Right atrium auricular region (tissue), 2 donors: ENCODE measurements around the gene RUNX2. TPM values are rescaled to one million over a fixed set of nuclear protein-coding genes. Genes with fewer than 3 reads are reported as not detected.

Experiments
- DNase-seq: peaks from one replicate; pipeline ENCODE4 v3.0.0-alpha.2; 2019; ENCODE audit warnings: low spot score
- H3K27ac ChIP-seq, 2 donors: fragments of 200-600 bp; sonication (generic); 1 replicate in 1 of 2; 2 replicates in 1 of 2; pipeline ENCODE4 v1.5.1; 2016 to 2019
- H3K27me3 ChIP-seq, 2 donors: fragments of 200-600 bp; sonication (generic); one replicate each; pipeline versions ENCODE4 v1.5.1 to v1.6.0; 2017 to 2019
- H3K36me3 ChIP-seq: fragments of 200-600 bp; sonication (generic); one replicate; pipeline ENCODE4 v1.5.1; 2016
- H3K4me1 ChIP-seq, 2 donors: fragments of 200-600 bp; sonication (generic); one replicate each; pipeline versions ENCODE4 v1.5.1 to v1.6.0; 2017 to 2019
- H3K4me3 ChIP-seq, 2 donors: fragments of 200-600 bp; sonication (generic); 1 replicate in 1 of 2; 2 replicates in 1 of 2; pipeline ENCODE4 v1.5.1; 2017 to 2019; ENCODE audit warnings: mild to moderate bottlenecking in 1 of 2, moderate library complexity in 1 of 2
- H3K9me3 ChIP-seq, 2 donors: fragments of 200-600 bp; sonication (generic); one replicate each; pipeline ENCODE4 v1.5.1; 2019
- total RNA-seq, 2 donors: library from RNA; depleted of rRNA; stranded (reverse); fragments of >200 nt; gene quantifications; one replicate each; pipeline ENCODE4 v1.1.0, GENCODE V29; 2016
- TF ChIP-seq, protein P1 (sequence below), 2 donors: fragments of 200-600 bp; sonication (generic); IDR thresholded peaks; one replicate each; pipeline ENCODE4 v1.5.1; 2019; ENCODE audit warnings: antibody characterized with exemption in 2 of 2

The RUNX2 gene
- total RNA-seq, 2 donors from 2014 or later = 0.55 to 0.85 TPM

DNA sequence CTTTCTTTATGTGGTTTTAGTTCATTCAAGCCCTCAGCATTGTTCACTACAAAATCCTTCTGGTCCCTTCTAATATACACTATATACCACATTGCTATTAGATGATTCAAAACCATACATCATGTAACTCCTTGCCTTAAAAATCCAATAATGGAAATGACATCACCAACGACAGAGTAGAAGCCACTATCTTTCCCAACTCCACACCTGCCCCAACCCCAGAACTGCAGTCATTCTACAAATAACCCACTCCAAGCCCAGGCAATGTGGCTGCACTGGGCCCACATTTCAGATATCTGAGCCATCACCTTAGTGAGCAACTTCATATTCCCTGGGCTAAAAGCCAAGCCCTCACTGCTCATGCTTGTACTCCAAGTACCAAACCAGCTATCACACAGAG, 22.6 kb upstream of the RUNX2 start:
- TF ChIP-seq, protein P1, sequence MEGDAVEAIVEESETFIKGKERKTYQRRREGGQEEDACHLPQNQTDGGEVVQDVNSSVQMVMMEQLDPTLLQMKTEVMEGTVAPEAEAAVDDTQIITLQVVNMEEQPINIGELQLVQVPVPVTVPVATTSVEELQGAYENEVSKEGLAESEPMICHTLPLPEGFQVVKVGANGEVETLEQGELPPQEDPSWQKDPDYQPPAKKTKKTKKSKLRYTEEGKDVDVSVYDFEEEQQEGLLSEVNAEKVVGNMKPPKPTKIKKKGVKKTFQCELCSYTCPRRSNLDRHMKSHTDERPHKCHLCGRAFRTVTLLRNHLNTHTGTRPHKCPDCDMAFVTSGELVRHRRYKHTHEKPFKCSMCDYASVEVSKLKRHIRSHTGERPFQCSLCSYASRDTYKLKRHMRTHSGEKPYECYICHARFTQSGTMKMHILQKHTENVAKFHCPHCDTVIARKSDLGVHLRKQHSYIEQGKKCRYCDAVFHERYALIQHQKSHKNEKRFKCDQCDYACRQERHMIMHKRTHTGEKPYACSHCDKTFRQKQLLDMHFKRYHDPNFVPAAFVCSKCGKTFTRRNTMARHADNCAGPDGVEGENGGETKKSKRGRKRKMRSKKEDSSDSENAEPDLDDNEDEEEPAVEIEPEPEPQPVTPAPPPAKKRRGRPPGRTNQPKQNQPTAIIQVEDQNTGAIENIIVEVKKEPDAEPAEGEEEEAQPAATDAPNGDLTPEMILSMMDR (IDR thresholded peaks at IDR 0.05) = no peak
- DNase-seq = no peak
- no peaks in the 10 kb centered on the region for H3K4me1 ChIP-seq

DNA sequence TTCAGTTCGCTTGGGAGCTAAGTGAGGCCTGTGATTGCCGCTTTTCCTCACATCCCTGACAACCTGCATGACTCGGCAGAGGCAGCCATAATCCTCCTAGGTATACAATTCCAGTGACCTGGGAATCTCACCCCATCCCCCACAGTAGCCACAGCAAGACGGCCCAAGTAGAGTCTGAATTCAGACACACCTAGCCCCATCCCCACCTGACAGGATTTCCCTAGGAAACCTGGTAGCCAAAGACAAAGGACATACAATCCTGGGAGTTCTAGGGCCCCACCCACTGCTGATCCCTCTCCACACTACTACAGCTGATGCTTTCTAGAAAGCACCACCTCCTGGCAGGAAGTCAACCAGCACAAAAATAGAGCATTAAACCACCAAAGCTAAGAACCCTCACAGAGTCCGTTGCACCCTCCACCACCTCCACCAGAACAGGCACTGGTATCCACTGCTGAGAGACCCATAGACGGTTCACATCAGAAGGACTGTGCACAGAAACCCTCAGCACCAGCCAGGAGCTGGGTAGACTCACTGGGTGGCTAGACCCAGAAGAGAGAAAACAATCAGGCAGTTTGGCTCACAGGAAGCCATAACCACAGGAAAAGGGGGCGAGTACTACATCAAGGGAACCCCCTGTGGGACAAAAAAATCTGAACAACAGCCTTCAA, 17.9 kb upstream of the RUNX2 start:
- TF ChIP-seq, protein P1 (IDR thresholded peaks at IDR 0.05) = no peak
- Histone ChIP-seq H3K9me3 (no peaks in the 10 kb centered on the region), H3K27me3 (no peaks in the 10 kb centered on the region), H3K4me1 (no peaks in the 10 kb centered on the region), H3K4me3 (no peak overlapping the region), H3K27ac (no peak overlapping the region), H3K36me3 (no peaks in the 10 kb centered on the region)
- DNase-seq = no peak

More for the DNA sequence above, 22.6 kb upstream of the RUNX2 start:
- Histone ChIP-seq H3K27ac (no peak overlapping the region), H3K9me3 (no peaks in the 10 kb centered on the region), H3K4me3 (no peak overlapping the region), H3K27me3 (no peaks in the 10 kb centered on the region), H3K36me3 (no peaks in the 10 kb centered on the region)

DNA sequence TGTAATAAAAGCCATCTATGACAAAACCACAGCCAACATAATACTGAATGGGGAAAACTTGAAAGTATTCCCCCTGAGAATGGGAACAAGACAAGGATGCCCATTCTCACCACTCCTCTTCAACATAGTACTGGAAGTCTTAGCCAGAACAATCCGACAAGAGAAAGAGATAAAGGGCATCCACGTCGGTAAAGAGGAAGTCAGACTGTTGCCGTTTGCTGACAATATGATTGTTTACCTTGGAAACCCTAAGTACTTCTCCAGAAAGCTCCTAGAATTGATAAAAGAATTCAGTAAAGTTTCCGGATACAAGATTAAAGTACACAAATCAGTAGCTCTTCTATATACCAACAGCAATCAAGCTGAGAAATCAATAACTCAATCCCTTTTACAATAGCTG, 14.0 kb upstream of the RUNX2 start:
- Histone ChIP-seq H3K27me3 (no peaks in the 10 kb centered on the region), H3K4me1 (no peaks in the 10 kb centered on the region), H3K4me3 (no peak overlapping the region), H3K36me3 (no peaks in the 10 kb centered on the region), H3K27ac (no peak overlapping the region), H3K9me3 (no peaks in the 10 kb centered on the region)
- TF ChIP-seq, protein P1 (IDR thresholded peaks at IDR 0.05) = no peak
- DNase-seq = no peak

DNA sequence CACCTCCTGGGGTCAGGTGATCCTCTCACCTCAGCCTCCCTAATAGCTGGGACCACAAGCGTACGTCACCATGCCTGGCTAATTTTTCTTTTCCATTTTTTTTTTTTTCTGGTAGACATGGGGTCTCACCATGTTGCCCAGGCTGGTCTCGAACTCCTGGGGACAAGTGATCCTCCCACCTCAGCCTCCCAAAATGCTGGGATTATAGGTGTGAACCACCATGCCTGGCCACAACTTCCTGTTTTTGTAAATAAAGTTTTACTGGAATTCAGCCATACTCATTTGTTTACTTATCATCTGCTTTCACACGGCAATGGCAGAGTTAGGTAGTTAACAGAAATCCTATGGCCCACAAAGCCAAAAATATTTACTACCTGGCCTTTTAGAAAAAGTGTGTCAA, 7.8 kb upstream of the RUNX2 start:
- no peak overlapping the region for H3K27ac ChIP-seq
- no peaks in the 10 kb centered on the region for H3K4me1 ChIP-seq
- no peak overlapping the region for H3K4me3 ChIP-seq
- no peaks in the 10 kb centered on the region for H3K36me3 ChIP-seq
- H3K9me3 ChIP-seq = no peaks in the 10 kb centered on the region
- no peak for DNase-seq
- no peaks in the 10 kb centered on the region for H3K27me3 ChIP-seq
- TF ChIP-seq, protein P1 (IDR thresholded peaks at IDR 0.05) = no peak

DNA sequence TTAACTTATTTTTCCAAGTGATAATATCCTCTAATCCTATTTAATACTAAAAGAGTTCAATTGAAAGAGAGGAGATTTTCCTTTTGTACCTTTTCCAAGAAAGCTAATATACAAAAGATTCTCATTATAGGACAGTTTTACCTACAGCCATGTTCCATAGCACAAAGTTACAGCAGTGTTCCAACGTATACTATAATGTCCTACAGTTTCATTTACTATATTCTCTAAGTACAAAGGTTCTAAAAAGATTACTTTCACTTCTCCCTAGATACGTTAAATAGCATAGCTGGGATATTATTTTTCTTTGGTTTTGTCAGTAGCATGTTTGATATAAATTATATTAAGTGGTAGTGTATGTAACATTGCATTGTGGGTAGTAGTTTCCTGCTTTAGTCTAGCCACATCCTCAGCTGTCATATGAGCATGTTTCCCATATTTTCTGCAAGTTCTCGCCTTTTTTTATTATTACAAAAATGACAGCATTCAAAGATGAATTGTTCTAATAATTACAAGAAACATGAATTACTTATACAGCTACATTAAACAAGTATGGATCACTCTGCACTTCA, 4.4 kb upstream of the RUNX2 start:
- TF ChIP-seq, protein P1 (IDR thresholded peaks at IDR 0.05) = no peak
- Histone ChIP-seq H3K4me1 (no peaks in the 10 kb centered on the region), H3K9me3 (no peaks in the 10 kb centered on the region), H3K27me3 (no peaks in the 10 kb centered on the region), H3K36me3 (no peaks in the 10 kb centered on the region), H3K27ac (no peak overlapping the region), H3K4me3 (no peak overlapping the region)
- DNase-seq = no peak
